Measurements from ENCODE around the gene MED25. TPM values are rescaled to one million over a fixed set of nuclear protein-coding genes. Genes with fewer than 3 reads are reported as not detected.

Gene MED25
- total and polyA plus RNA-seq, 9 of the 15 experiments (the other 6 are each of a cell fraction or from before 2014, with no cell fraction given), result 4.1 to 93.9 (median 19.3) TPM

DNA sequence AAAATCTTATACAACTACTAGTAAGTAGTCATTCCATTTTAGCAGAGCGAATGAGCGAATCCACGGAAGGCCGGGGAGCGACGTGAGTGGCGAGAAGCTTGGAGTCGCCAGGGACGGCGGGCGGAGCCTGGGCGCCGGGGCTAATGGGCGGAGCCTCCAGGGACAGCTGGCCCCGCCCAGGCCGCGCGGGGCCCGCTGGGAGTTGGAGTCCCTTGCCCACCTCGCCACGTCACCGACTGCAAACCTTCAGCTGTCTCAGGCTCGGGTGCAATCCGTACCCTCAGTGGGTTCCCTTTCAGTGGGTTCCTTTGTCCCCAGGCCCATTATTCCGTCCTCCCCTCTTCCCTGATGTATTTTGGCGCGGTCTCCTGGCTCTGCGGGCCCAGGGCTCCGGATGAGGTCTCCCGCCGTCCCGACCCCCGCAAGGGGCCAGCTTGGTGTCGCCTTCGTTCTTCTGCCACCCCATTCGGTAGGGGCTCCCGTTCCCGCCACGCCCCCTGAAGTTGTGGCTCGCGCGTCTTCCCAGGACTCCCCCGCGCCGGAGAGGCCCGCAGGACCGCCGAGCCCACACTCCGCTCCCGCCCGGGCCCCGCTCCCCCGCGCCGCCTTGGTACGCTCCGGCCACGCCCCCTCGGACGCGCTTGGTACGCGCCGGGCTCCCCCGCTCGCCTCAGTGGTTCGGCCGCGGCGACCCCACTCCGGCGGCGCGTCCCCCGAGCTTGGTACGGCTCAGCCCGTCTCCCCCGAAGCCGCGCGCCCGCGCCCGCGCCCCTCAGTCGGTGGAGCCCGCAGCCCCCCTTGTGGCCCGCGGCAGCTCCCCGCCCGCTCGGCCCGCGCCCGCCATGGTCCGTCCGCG, 32.6 kb downstream of the MED25 start, which contains the start of gene PTOV1 (continued):
- TF ChIP-seq, protein P1, sequence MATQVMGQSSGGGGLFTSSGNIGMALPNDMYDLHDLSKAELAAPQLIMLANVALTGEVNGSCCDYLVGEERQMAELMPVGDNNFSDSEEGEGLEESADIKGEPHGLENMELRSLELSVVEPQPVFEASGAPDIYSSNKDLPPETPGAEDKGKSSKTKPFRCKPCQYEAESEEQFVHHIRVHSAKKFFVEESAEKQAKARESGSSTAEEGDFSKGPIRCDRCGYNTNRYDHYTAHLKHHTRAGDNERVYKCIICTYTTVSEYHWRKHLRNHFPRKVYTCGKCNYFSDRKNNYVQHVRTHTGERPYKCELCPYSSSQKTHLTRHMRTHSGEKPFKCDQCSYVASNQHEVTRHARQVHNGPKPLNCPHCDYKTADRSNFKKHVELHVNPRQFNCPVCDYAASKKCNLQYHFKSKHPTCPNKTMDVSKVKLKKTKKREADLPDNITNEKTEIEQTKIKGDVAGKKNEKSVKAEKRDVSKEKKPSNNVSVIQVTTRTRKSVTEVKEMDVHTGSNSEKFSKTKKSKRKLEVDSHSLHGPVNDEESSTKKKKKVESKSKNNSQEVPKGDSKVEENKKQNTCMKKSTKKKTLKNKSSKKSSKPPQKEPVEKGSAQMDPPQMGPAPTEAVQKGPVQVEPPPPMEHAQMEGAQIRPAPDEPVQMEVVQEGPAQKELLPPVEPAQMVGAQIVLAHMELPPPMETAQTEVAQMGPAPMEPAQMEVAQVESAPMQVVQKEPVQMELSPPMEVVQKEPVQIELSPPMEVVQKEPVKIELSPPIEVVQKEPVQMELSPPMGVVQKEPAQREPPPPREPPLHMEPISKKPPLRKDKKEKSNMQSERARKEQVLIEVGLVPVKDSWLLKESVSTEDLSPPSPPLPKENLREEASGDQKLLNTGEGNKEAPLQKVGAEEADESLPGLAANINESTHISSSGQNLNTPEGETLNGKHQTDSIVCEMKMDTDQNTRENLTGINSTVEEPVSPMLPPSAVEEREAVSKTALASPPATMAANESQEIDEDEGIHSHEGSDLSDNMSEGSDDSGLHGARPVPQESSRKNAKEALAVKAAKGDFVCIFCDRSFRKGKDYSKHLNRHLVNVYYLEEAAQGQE (IDR thresholded peaks at IDR 0.05; ENCODE audit: borderline replicate concordance), result no peak; the same call in 1 of the 2 replicates
- TF ChIP-seq, protein P1 (CRISPR knock-in tag; IDR thresholded peaks at IDR 0.05; ENCODE audit: low read depth), result no peak; the same call in 1 of the 2 replicates
- peak; percentile 18; the same call in 1 of the 2 replicates for TF ChIP-seq CBFA2T3 (IDR thresholded peaks at IDR 0.05)
- no peak for TF ChIP-seq ZNF695 (CRISPR knock-in tag; IDR thresholded peaks at IDR 0.05)
- peak; percentile 80 to 82 for TF ChIP-seq NRF1 (conservative IDR thresholded peaks at IDR 0.05 in 1 of 2, IDR thresholded peaks at IDR 0.05 in 1 of 2)
- no peak for TF ChIP-seq ZNF23 (CRISPR knock-in tag; IDR thresholded peaks at IDR 0.05)
- TF ChIP-seq MCM5 (IDR thresholded peaks at IDR 0.05; ENCODE audit: low read depth), result no peak
- TF ChIP-seq RBM34 (IDR thresholded peaks at IDR 0.05; ENCODE audit: borderline replicate concordance, insufficient read depth, low read length), result no peak
- no peak for TF ChIP-seq CEBPB (tag; IDR thresholded peaks at IDR 0.05)
- TF ChIP-seq GABPA (tag; conservative IDR thresholded peaks at IDR 0.05; ENCODE audit: low read depth), result peak; percentile 53; the same call in 1 of the 2 replicates
- TF ChIP-seq ZNF778 (CRISPR knock-in tag; IDR thresholded peaks at IDR 0.05), result no peak

Data from K562 (cell line).